Progenitor cell of endocrine pancreas (in vitro differentiated cells): Measurements from ENCODE around the gene SPPL3. TPM values are rescaled to one million over a fixed set of nuclear protein-coding genes. Genes with fewer than 3 reads are reported as not detected.

Experiments used
- DNase-seq: peaks from one replicate; pipeline ENCODE4 v3.0.0; 2021; ENCODE audit warnings: low spot score; ENCODE audit not compliant: unreplicated experiment
- H3K27ac Mint-ChIP-seq: 2 replicates; pipeline ENCODE4 v1.8.0; 2021; ENCODE audit warnings: mild to moderate bottlenecking, moderate library complexity, mixed read lengths
- H3K27me3 Mint-ChIP-seq: 2 replicates; pipeline ENCODE4 v1.8.0; 2021; ENCODE audit warnings: mixed read lengths
- H3K36me3 Mint-ChIP-seq: 2 replicates; pipeline ENCODE4 v1.8.0; 2022; ENCODE audit warnings: mixed read lengths; ENCODE audit not compliant: insufficient read depth
- H3K4me1 Mint-ChIP-seq: 2 replicates; pipeline ENCODE4 v1.8.0; 2021; ENCODE audit warnings: low read depth, mixed read lengths
- H3K4me3 Mint-ChIP-seq: 2 replicates; pipeline ENCODE4 v1.8.0; 2021; ENCODE audit warnings: low read depth, mild to moderate bottlenecking, moderate library complexity, mixed read lengths
- H3K9me3 Mint-ChIP-seq: 2 replicates; pipeline ENCODE4 v1.8.0; 2021; ENCODE audit warnings: low read depth, mixed read lengths
- CTCF ChIP-seq: fragments of 200-600 bp; sonication (generic); IDR thresholded peaks from one replicate; pipeline ENCODE4 v1.5.0; 2021; ENCODE audit warnings: antibody characterized with exemption, mild to moderate bottlenecking; ENCODE audit not compliant: unreplicated experiment
- total RNA-seq: library from RNA; stranded (reverse); gene quantifications from 2 replicates; pipeline ENCODE4 v1.2.1, GENCODE V29; 2021

SPPL3 gene
- total RNA-seq, 1 donor from 2014 or later = 70.2 TPM

- no peak for TF ChIP-seq CTCF
These were observed 69.5 kb downstream of the SPPL3 start for GRCh38 chr12:120834489-120835303.

GRCh38 chr12:120833849-120834248, 70.3 kb downstream of the SPPL3 start:
- Mint-ChIP-seq H3K27ac (no peak overlapping the region), H3K36me3 (peaks cover 3% of the 10 kb centered on the region), H3K27me3 (no peaks in the 10 kb centered on the region), H3K4me1 (peaks cover 23% of the 10 kb centered on the region), H3K4me3 (no peak overlapping the region), H3K9me3 (no peaks in the 10 kb centered on the region)
- TF ChIP-seq CTCF = no peak
- DNase-seq = no peak

More at GRCh38 chr12:120834489-120835303, 69.5 kb downstream of the SPPL3 start:
- DNase-seq = no peak
- peaks cover 1% of the 10 kb centered on the region for H3K36me3 Mint-ChIP-seq
- no peak overlapping the region for H3K27ac Mint-ChIP-seq
- H3K9me3 Mint-ChIP-seq = no peaks in the 10 kb centered on the region
- no peak overlapping the region for H3K4me3 Mint-ChIP-seq
- H3K27me3 Mint-ChIP-seq = no peaks in the 10 kb centered on the region
- H3K4me1 Mint-ChIP-seq = peaks cover 20% of the 10 kb centered on the region

- Mint-ChIP-seq H3K27me3 (no peaks in the 10 kb centered on the region), H3K36me3 (peaks cover 2% of the 10 kb centered on the region), H3K9me3 (no peaks in the 10 kb centered on the region), H3K4me3 (no peak overlapping the region), H3K27ac (no peak overlapping the region), H3K4me1 (peaks cover 24% of the 10 kb centered on the region)
- no peak for TF ChIP-seq CTCF
- DNase-seq = no peak
These were observed 71.4 kb downstream of the SPPL3 start for GRCh38 chr12:120832737-120833136.

- TF ChIP-seq CTCF = no peak
- Mint-ChIP-seq H3K27ac (peak overlapping the region; percentile 6), H3K36me3 (peaks cover 2% of the 10 kb centered on the region), H3K9me3 (no peaks in the 10 kb centered on the region), H3K4me3 (no peak overlapping the region), H3K27me3 (no peaks in the 10 kb centered on the region), H3K4me1 (peaks cover 27% of the 10 kb centered on the region)
- DNase-seq = no peak
These were observed 72.4 kb downstream of the SPPL3 start for GRCh38 chr12:120831648-120832267.

- peaks cover 2% of the 10 kb centered on the region for H3K36me3 Mint-ChIP-seq
- no peak for TF ChIP-seq CTCF
- no peaks in the 10 kb centered on the region for H3K9me3 Mint-ChIP-seq
- DNase-seq = no peak
- no peak overlapping the region for H3K4me3 Mint-ChIP-seq
- H3K27ac Mint-ChIP-seq = peak overlapping the region; percentile 43
- no peaks in the 10 kb centered on the region for H3K27me3 Mint-ChIP-seq
- peaks cover 31% of the 10 kb centered on the region for H3K4me1 Mint-ChIP-seq
These were observed 73.2 kb downstream of the SPPL3 start for GRCh38 chr12:120830966-120831365.
